WI38 (cell line): Measurements from ENCODE around the gene ZBTB21.

Experiments used
- H3K4me3 ChIP-seq: 2 replicates; pipeline ENCODE4 v1.5.1; 2011; ENCODE audit warnings: low read depth, mild to moderate bottlenecking, control low read depth, low read length
- CTCF ChIP-seq: IDR thresholded peaks from 2 replicates; pipeline ENCODE4 v1.5.1; 2012; ENCODE audit warnings: low read depth, mild to moderate bottlenecking, control low read depth, low read length

The ZBTB21 gene

DNA sequence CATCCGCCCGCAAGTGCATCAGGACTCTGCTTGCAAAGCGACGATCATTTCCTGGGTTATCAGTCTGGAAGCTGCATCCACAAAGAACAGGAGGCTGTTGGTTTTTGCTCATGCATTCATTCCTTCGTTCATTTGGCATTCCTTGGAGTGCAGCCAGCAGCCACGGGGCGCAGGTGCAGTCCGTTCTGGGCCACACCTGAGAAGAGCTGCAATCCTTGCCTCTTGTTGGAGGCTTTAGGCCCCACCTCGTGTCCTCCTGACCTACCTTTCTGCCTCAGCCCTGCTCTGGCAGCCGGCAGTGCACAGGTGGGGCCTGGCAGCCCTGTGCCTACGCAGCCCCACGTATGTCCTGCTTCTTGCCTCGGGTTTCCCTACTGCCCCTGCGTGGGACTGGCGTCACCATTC is 36.7 kb downstream of the ZBTB21 start:
- TF ChIP-seq CTCF, result no peak

GRCh38 chr21:41972511-41973205 is 37.5 kb downstream of the ZBTB21 start:
- TF ChIP-seq CTCF, result no peak
- H3K4me3 ChIP-seq, result no peak overlapping the region

More for the DNA sequence above, 36.7 kb downstream of the ZBTB21 start:
- no peak overlapping the region for H3K4me3 ChIP-seq

DNA sequence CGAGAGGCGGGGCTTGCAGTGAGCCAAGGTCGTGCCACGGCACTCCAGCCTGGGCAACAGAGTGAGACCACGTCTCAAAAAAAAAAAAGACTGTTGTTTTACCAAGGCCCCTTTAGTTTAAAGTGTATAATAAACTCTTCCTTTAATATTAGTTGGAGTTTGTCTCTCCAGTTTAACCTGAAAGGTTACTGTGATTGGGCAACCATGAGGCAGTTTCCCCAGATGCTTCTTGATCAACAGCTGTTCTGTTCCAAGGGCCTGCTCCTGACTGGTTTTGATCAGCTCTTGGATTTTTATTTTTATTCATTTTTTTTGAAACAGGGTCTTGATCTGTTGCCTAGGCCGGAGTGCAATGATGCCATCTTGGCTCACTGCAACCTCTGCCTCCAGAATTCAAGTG is 38.3 kb downstream of the ZBTB21 start:
- no peak for TF ChIP-seq CTCF
- H3K4me3 ChIP-seq, result no peak overlapping the region

DNA sequence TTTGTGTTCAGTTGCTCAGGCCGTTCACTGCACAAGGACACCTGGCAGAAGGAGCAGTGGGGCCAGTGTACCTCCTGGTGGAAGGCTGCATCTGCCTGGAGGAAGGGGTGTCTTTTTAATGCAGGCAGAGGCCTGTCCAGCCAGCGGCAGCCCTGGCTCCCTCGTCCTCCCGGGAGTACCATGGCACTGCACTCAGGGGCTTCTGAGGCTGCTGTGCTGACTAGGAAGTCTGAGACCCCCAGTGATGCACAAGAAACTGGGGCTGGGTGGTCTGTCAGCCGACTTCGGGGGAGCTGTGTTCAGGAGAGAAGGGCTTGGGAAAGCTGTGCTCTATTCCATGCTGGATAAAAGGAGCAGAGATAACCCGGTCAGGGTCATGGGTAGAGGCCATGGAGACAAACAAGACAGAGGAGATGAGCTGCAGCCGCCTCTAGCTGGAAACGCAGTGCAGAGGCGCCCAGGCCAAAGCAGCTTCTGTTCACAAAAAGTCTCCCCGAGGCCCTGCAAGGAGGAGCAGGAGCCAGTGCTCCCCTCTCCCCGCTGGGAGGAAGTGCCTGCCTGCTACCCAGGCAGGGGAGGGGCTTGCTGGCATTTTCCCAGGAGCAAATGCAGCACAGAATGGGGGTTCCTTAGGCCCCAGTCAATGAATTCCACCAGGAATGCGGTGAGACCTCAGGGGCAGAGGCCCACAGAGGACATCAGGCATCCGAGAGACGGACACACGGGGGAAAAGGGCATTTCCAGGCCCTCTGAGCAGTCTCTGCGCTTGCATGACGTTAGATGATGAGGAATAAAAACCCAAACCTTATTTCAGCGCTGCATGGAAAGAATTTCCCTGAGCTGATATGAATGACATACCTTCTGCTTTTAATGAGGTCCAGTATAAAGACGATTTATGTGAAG is 39.2 kb downstream of the ZBTB21 start:
- no peak overlapping the region for H3K4me3 ChIP-seq
- no peak for TF ChIP-seq CTCF

- TF ChIP-seq CTCF, result no peak
- H3K4me3 ChIP-seq, result no peak overlapping the region
Measured at GRCh38 chr21:41970106-41970391, 40.1 kb downstream of the ZBTB21 start.

- H3K4me3 ChIP-seq, result no peak overlapping the region
- TF ChIP-seq CTCF, result no peak
Measured at GRCh38 chr21:41967708-41968107, 42.5 kb downstream of the ZBTB21 start.

DNA sequence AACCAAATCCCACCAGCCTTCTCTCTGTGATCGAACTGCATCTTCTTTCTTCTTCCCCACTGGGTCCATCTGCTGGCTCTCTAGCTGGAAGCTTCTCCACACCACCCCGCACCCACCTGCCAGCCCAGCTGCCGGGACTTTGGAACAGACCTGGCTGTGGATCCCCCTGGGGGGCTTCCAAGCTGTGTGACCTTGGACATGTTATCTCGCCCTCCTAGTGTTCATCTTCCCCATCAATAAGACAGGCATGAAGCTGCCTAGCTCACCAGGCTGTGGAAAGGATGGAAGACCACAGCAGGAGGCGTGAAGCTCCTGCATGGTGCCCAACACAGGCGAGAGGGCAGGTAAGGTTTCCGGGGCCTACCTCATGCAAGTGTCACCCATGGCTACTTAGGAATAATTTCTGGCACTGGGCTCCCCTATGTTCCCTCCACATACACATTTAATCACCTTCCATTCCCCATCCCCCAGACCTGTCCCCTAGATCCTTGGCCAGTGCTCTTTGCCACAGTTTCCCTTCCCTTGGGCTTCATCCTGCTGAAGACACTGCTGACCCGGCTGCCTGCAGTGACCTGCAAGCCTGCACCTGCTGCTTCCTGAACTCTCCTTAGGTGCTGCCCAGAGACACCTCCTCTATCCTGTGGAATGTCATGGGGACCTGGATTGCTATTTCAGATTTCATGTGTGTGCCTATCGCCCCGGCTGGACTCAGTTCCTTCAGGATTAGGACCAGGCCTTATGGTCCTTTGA is 43.1 kb downstream of the ZBTB21 start:
- no peak overlapping the region for H3K4me3 ChIP-seq
- no peak for TF ChIP-seq CTCF
